Muscle layer of duodenum (tissue), 2 donors: ENCODE measurements around the gene ATAD5.
A peak's percentile ranks its signal among the peaks of the same experiment; 100 is the strongest.
"Not testable (repeated sequence)": the region's sequence is repeated elsewhere in the genome, so short reads cannot be mapped to it uniquely, and the experiment has no call there.

Experiments
- H3K27ac ChIP-seq: one replicate; pipeline ENCODE4 v1.7.0; 2013; ENCODE audit warnings: mild to moderate bottlenecking, low read length
- H3K27me3 ChIP-seq: one replicate; pipeline ENCODE4 v1.7.0; 2013; ENCODE audit warnings: low read depth, mild to moderate bottlenecking, control low read depth, low read length
- H3K36me3 ChIP-seq, 2 donors: one replicate each; pipeline ENCODE4 v1.7.0; 2013; ENCODE audit warnings: low read length in 2 of 2, control low read depth in 1 of 2, mild to moderate bottlenecking in 1 of 2; ENCODE audit not compliant: insufficient read depth in 2 of 2, control insufficient read depth in 1 of 2
- H3K4me1 ChIP-seq, 2 donors: one replicate each; pipeline ENCODE4 v1.7.0; 2013; ENCODE audit warnings: low read length in 2 of 2, mild to moderate bottlenecking in 2 of 2, control low read depth in 1 of 2, moderate library complexity in 1 of 2; ENCODE audit not compliant: insufficient read depth in 2 of 2, control insufficient read depth in 1 of 2
- H3K4me3 ChIP-seq, 2 donors: one replicate each; pipeline ENCODE4 v1.7.0; 2013; ENCODE audit warnings: low read length in 2 of 2, low read depth in 1 of 2, mild to moderate bottlenecking in 1 of 2
- H3K9me3 ChIP-seq, 2 donors: one replicate each; pipeline ENCODE4 v1.7.0; 2013; ENCODE audit warnings: low read length in 2 of 2, control low read depth in 1 of 2, mild to moderate bottlenecking in 1 of 2; ENCODE audit not compliant: control insufficient read depth in 1 of 2
- donor health status: healthy.

ATAD5 gene

GRCh38 chr17:30869005-30869404 lies 37.2 kb downstream of the ATAD5 start:
- Histone ChIP-seq H3K4me1 (no peaks in the 10 kb centered on the region), H3K9me3 (no peaks in the 10 kb centered on the region), H3K4me3 (no peak overlapping the region), H3K27ac (no peak overlapping the region), H3K36me3 (no peaks in the 10 kb centered on the region), H3K27me3 (no peaks in the 10 kb centered on the region)

GRCh38 chr17:30886187-30886586 lies 54.4 kb downstream of the ATAD5 start:
- no peak overlapping the region for H3K4me3 ChIP-seq
- H3K4me1 ChIP-seq: no peaks in the 10 kb centered on the region
- H3K9me3 ChIP-seq: no peaks in the 10 kb centered on the region
- no peaks in the 10 kb centered on the region for H3K27me3 ChIP-seq
- H3K27ac ChIP-seq: no peak overlapping the region
- no peaks in the 10 kb centered on the region for H3K36me3 ChIP-seq

- H3K4me1 ChIP-seq: no peaks in the 10 kb centered on the region
- no peak overlapping the region for H3K27ac ChIP-seq
- peaks cover 8 to 15% of the 10 kb centered on the region in 2 donors for H3K36me3 ChIP-seq
- no peak overlapping the region for H3K4me3 ChIP-seq
- no peaks in the 10 kb centered on the region for H3K9me3 ChIP-seq
- H3K27me3 ChIP-seq: no peaks in the 10 kb centered on the region
Measured at GRCh38 chr17:30894236-30894635, 62.5 kb downstream of the ATAD5 start.

- peaks cover 15 to 29% of the 10 kb centered on the region in 2 donors for H3K36me3 ChIP-seq
- H3K27me3 ChIP-seq: no peaks in the 10 kb centered on the region
- no peaks in the 10 kb centered on the region for H3K9me3 ChIP-seq
- H3K4me1 ChIP-seq: no peaks in the 10 kb centered on the region
- no peak overlapping the region for H3K27ac ChIP-seq
- H3K4me3 ChIP-seq: no peak overlapping the region
Measured at GRCh38 chr17:30897311-30897710, 65.5 kb downstream of the ATAD5 start.

- H3K36me3 ChIP-seq: peaks cover 6 to 17% of the 10 kb centered on the region in 2 donors
- H3K4me3 ChIP-seq: peak overlapping the region; percentile 88 to 98
- peaks cover 0 to 14% of the 10 kb centered on the region in 2 donors for H3K4me1 ChIP-seq
- no peaks in the 10 kb centered on the region for H3K27me3 ChIP-seq
- no peaks in the 10 kb centered on the region for H3K9me3 ChIP-seq
- H3K27ac ChIP-seq: peak overlapping the region; percentile 82
Measured at GRCh38 chr17:30905742-30906100, 74.0 kb downstream of the ATAD5 start.

- peaks cover 6 to 16% of the 10 kb centered on the region in 2 donors for H3K36me3 ChIP-seq
- H3K27ac ChIP-seq: peak within 1 kb of the TSS; percentile 82
- H3K4me1 ChIP-seq: peaks cover 0 to 14% of the 10 kb centered on the region in 2 donors
- H3K4me3 ChIP-seq: peak within 1 kb of the TSS; percentile 88 to 98
- H3K9me3 ChIP-seq: no peaks in the 10 kb centered on the region
- no peaks in the 10 kb centered on the region for H3K27me3 ChIP-seq
Measured at GRCh38 chr17:30906101-30906911, 74.5 kb downstream of the ATAD5 start, which contains the start of gene TEFM. TEFM (minus strand) TSS chr17:30906238; CDS start chr17:30906198, 40 bp downstream.

GRCh38 chr17:30908717-30909420 lies 77.1 kb downstream of the ATAD5 start:
- no peak overlapping the region for H3K4me3 ChIP-seq
- no peaks in the 10 kb centered on the region for H3K27me3 ChIP-seq
- peaks cover 0 to 14% of the 10 kb centered on the region in 2 donors for H3K4me1 ChIP-seq
- H3K36me3 ChIP-seq: peaks cover 0 to 6% of the 10 kb centered on the region in 2 donors
- no peak overlapping the region for H3K27ac ChIP-seq
- no peaks in the 10 kb centered on the region for H3K9me3 ChIP-seq

- H3K9me3 ChIP-seq, H3K27ac ChIP-seq, H3K4me3 ChIP-seq, H3K36me3 ChIP-seq, H3K27me3 ChIP-seq: not testable (repeated sequence)
- peaks cover 0 to 12% of the 10 kb centered on the region in 2 donors for H3K4me1 ChIP-seq
Measured at GRCh38 chr17:30910151-30910550, 78.4 kb downstream of the ATAD5 start.

- Histone ChIP-seq H3K27me3 (no peaks in the 10 kb centered on the region), H3K4me3 (no peak overlapping the region), H3K9me3 (no peaks in the 10 kb centered on the region), H3K27ac (no peak overlapping the region), H3K36me3 (no peaks in the 10 kb centered on the region), H3K4me1 (no peaks in the 10 kb centered on the region)
Measured at GRCh38 chr17:30913955-30914354, 82.2 kb downstream of the ATAD5 start.

GRCh38 chr17:30915833-30916611 lies 84.3 kb downstream of the ATAD5 start:
- Histone ChIP-seq H3K9me3 (no peaks in the 10 kb centered on the region), H3K27ac (no peak overlapping the region), H3K4me1 (no peaks in the 10 kb centered on the region), H3K27me3 (no peaks in the 10 kb centered on the region), H3K36me3 (no peaks in the 10 kb centered on the region), H3K4me3 (no peak overlapping the region)

GRCh38 chr17:30917050-30917449 lies 85.3 kb downstream of the ATAD5 start:
- Histone ChIP-seq H3K27ac (no peak overlapping the region), H3K36me3 (no peaks in the 10 kb centered on the region), H3K9me3 (no peaks in the 10 kb centered on the region), H3K27me3 (no peaks in the 10 kb centered on the region), H3K4me1 (no peaks in the 10 kb centered on the region), H3K4me3 (no peak overlapping the region)
